Upper lobe of left lung (tissue), 4 donors: ENCODE results near the gene PDZD2.

Source experiments
- POLR2A ChIP-seq, 4 donors: fragments of 450-650 bp; IDR thresholded peaks; one replicate each; pipeline ENCODE4 v1.5.1; 2016 to 2017; ENCODE audit warnings: antibody characterized with exemption in 4 of 4, mild to moderate bottlenecking in 2 of 4
- POLR2AphosphoS5 ChIP-seq, 2 donors: sonication (generic); formaldehyde crosslinking; IDR thresholded peaks; one replicate each; pipeline ENCODE4 v1.5.1; 2017; ENCODE audit warnings: antibody characterized with exemption in 2 of 2
- TF ChIP-seq, protein P1 (sequence below), 6 experiments: fragments of 450-650 bp in 4 of 6; fragments of 200-600 bp in 2 of 6; sonication (generic) in 2 of 6; IDR thresholded peaks; one replicate each; pipeline ENCODE4 v1.5.1; 2016 to 2019; ENCODE audit warnings: antibody characterized with exemption in 6 of 6

DNA sequence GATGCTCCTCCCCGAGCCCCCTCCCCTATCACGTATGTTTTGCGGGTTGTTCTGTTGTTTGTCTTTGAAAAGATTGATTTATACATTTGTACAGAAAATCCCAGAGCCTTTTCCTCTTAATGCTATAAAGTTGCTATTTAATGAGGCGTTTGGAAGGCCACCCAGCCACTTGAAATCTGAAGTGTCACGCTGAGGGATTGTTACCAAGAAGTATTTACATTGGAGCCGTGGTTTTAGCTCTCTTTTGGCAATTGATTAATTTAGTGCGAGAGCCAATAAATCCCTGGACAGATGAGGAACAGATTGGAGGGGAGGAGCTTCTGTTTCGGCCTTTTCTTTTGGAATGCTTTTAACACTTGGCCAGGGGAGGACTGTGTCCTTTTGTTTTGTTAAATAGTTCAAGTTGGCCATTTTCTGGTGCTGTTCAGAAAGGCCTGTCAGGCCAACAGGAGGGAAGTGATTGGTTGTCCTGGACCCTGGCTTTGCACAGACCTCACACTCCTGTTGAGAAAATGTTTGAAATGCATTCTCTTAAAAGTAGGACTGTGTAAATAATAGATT is 250.2 kb downstream of the PDZD2 start:
- TF ChIP-seq POLR2A (IDR thresholded peaks at IDR 0.05) = no peak
- TF ChIP-seq, protein P1, sequence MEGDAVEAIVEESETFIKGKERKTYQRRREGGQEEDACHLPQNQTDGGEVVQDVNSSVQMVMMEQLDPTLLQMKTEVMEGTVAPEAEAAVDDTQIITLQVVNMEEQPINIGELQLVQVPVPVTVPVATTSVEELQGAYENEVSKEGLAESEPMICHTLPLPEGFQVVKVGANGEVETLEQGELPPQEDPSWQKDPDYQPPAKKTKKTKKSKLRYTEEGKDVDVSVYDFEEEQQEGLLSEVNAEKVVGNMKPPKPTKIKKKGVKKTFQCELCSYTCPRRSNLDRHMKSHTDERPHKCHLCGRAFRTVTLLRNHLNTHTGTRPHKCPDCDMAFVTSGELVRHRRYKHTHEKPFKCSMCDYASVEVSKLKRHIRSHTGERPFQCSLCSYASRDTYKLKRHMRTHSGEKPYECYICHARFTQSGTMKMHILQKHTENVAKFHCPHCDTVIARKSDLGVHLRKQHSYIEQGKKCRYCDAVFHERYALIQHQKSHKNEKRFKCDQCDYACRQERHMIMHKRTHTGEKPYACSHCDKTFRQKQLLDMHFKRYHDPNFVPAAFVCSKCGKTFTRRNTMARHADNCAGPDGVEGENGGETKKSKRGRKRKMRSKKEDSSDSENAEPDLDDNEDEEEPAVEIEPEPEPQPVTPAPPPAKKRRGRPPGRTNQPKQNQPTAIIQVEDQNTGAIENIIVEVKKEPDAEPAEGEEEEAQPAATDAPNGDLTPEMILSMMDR (IDR thresholded peaks at IDR 0.05) = no peak
- no peak for TF ChIP-seq POLR2AphosphoS5 (IDR thresholded peaks at IDR 0.05)
